Activated CD4-positive, alpha-beta T cell treated with anti-CD3 and anti-CD28 coated beads, Interleukin-2, amount 50 U/mL, for 24 hours (primary cell): Measurements from ENCODE around the gene CEP63.
"Not testable (repeated sequence)": the region's sequence is repeated elsewhere in the genome, so short reads cannot be mapped to it uniquely, and the experiment has no call there.

Experiments
- DNase-seq, 2 donors: peaks; one replicate each; pipeline ENCODE4 v3.0.0-alpha.2; 2020; ENCODE audit warnings: low read depth in 1 of 2, low spot score in 1 of 2

The CEP63 gene

GRCh38 chr3:134516905-134517304 is 31.0 kb downstream of the CEP63 start:
- DNase-seq = no peak

GRCh38 chr3:134517791-134518190 is 31.9 kb downstream of the CEP63 start:
- DNase-seq = no peak

GRCh38 chr3:134522541-134522940 is 36.7 kb downstream of the CEP63 start:
- DNase-seq = no peak

GRCh38 chr3:134525293-134525692 is 39.4 kb downstream of the CEP63 start:
- DNase-seq = no peak

- DNase-seq = no peak
These were observed 40.5 kb downstream of the CEP63 start for GRCh38 chr3:134526319-134526718.

- DNase-seq = no peak
These were observed 41.2 kb downstream of the CEP63 start for GRCh38 chr3:134527037-134527436.

- no peak for DNase-seq
These were observed 41.8 kb downstream of the CEP63 start for GRCh38 chr3:134527538-134528186.

- DNase-seq = no peak
These were observed 47.6 kb downstream of the CEP63 start for GRCh38 chr3:134533493-134533892.

- DNase-seq = no peak
These were observed 49.5 kb downstream of the CEP63 start for GRCh38 chr3:134535186-134535970.

- no peak for DNase-seq
These were observed 50.9 kb downstream of the CEP63 start for GRCh38 chr3:134536781-134537180.

GRCh38 chr3:134542287-134542958 is 56.6 kb downstream of the CEP63 start:
- no peak for DNase-seq

GRCh38 chr3:134543113-134543512 is 57.3 kb downstream of the CEP63 start:
- DNase-seq = no peak

- DNase-seq = no peak
These were observed 58.5 kb downstream of the CEP63 start for GRCh38 chr3:134544316-134544715.

- DNase-seq = not testable (repeated sequence)
These were observed 58.9 kb downstream of the CEP63 start for GRCh38 chr3:134544783-134545182.

GRCh38 chr3:134545818-134546217 is 60.0 kb downstream of the CEP63 start:
- DNase-seq = no peak

GRCh38 chr3:134552784-134553183 is 66.9 kb downstream of the CEP63 start:
- DNase-seq = no peak

GRCh38 chr3:134559591-134559990 is 73.7 kb downstream of the CEP63 start:
- DNase-seq = no peak

GRCh38 chr3:134562055-134562454 is 76.2 kb downstream of the CEP63 start:
- DNase-seq = no peak

- no peak for DNase-seq
These were observed 77.7 kb downstream of the CEP63 start for GRCh38 chr3:134563601-134564000.

- no peak for DNase-seq
These were observed 79.1 kb downstream of the CEP63 start for GRCh38 chr3:134564991-134565390.

- no peak for DNase-seq
These were observed 81.7 kb downstream of the CEP63 start for GRCh38 chr3:134567605-134568004.

GRCh38 chr3:134568790-134569189 is 82.9 kb downstream of the CEP63 start:
- DNase-seq = no peak
